ENCODE data around the gene DEGS2. TPM values are rescaled to one million over a fixed set of nuclear protein-coding genes. Genes with fewer than 3 reads are reported as not detected.

Gene DEGS2
- total and polyA plus RNA-seq, 2 of the 13 experiments (the other 11 are each of a cell fraction or from before 2014, with no cell fraction given): 0.09 TPM

GRCh38 chr14:100155049-100155621 is 4.3 kb downstream of the DEGS2 start (continued):
- no peak for TF ChIP-seq FUBP1 (CRISPR knock-in tag; IDR thresholded peaks at IDR 0.05; ENCODE audit: borderline replicate concordance)
- TF ChIP-seq KLF16 (CRISPR knock-in tag; IDR thresholded peaks at IDR 0.05): no peak
- TF ChIP-seq ZNF513 (CRISPR knock-in tag; conservative IDR thresholded peaks at IDR 0.05): no peak
- no peak for TF ChIP-seq ZBTB42 (CRISPR knock-in tag; IDR thresholded peaks at IDR 0.05)
- no peak for TF ChIP-seq DNMT1 (CRISPR knock-in tag; IDR thresholded peaks at IDR 0.05)
- TF ChIP-seq CEBPB (IDR thresholded peaks at IDR 0.05; ENCODE audit: borderline replicate concordance, low read depth, low read length): no peak
- no peak for TF ChIP-seq MIXL1 (CRISPR knock-in tag; IDR thresholded peaks at IDR 0.05)
- TF ChIP-seq ZNF577 (CRISPR knock-in tag; IDR thresholded peaks at IDR 0.05; ENCODE audit: borderline replicate concordance, low read depth): no peak
- TF ChIP-seq SP140L (CRISPR knock-in tag; IDR thresholded peaks at IDR 0.05; ENCODE audit: borderline replicate concordance): no peak
- no peak for TF ChIP-seq AFF4 (CRISPR knock-in tag; IDR thresholded peaks at IDR 0.05)
- TF ChIP-seq ZNF569 (CRISPR knock-in tag; IDR thresholded peaks at IDR 0.05; ENCODE audit: borderline replicate concordance): no peak
- TF ChIP-seq BCL6 (CRISPR knock-in tag; IDR thresholded peaks at IDR 0.05): no peak
- TF ChIP-seq KAT2B (IDR thresholded peaks at IDR 0.05; ENCODE audit: borderline replicate concordance, low read depth, low read length): no peak
- peak; percentile 27 for TF ChIP-seq ZNF687 (CRISPR knock-in tag; IDR thresholded peaks at IDR 0.05)
- no peak for TF ChIP-seq ZSCAN30 (CRISPR knock-in tag; IDR thresholded peaks at IDR 0.05)
- TF ChIP-seq ZSCAN29 (CRISPR knock-in tag; conservative IDR thresholded peaks at IDR 0.05): no peak

Measured in HepG2 (cell line).